ENCODE data around the gene KRTAP12-2.

KRTAP12-2 gene

GRCh38 chr21:44696572-44696971 is 29.8 kb upstream of the KRTAP12-2 start:
- Histone ChIP-seq H4K20me1 (ENCODE audit: insufficient read depth, low read length) (no peaks in the 10 kb centered on the region), H3K4me1 (ENCODE audit: low read length) (no peaks in the 10 kb centered on the region)

GRCh38 chr21:44695641-44696040 is 28.9 kb upstream of the KRTAP12-2 start:
- Histone ChIP-seq H3K9ac (ENCODE audit: low read length) (no peak overlapping the region), H3K79me2 (ENCODE audit: low read length) (no peaks in the 10 kb centered on the region), H3K4me3 (ENCODE audit: low read length) (no peak overlapping the region), H3K27ac (ENCODE audit: low read length) (no peak overlapping the region), H3K36me3 (replicated peaks; ENCODE audit: low read depth, low read length) (no peaks in the 10 kb centered on the region), H3K4me2 (ENCODE audit: low read length) (no peak overlapping the region), H3K4me1 (ENCODE audit: low read length) (no peaks in the 10 kb centered on the region), H4K20me1 (ENCODE audit: insufficient read depth, low read length) (no peaks in the 10 kb centered on the region), H3K27me3 (ENCODE audit: low read depth, low read length) (no peaks in the 10 kb centered on the region), H2AFZ (ENCODE audit: low read depth, low read length) (no peak overlapping the region), H3K9me3 (ENCODE audit: insufficient read depth, low read length) (no peaks in the 10 kb centered on the region)
- TF ChIP-seq EZH2phosphoT487 (IDR thresholded peaks at IDR 0.05; ENCODE audit: low read depth), result no peak

More at GRCh38 chr21:44696572-44696971, 29.8 kb upstream of the KRTAP12-2 start:
- Histone ChIP-seq H3K4me3 (ENCODE audit: low read length) (no peak overlapping the region), H3K36me3 (replicated peaks; ENCODE audit: low read depth, low read length) (no peaks in the 10 kb centered on the region), H3K9ac (ENCODE audit: low read length) (no peak overlapping the region), H3K27me3 (ENCODE audit: low read depth, low read length) (no peaks in the 10 kb centered on the region), H3K4me2 (ENCODE audit: low read length) (no peak overlapping the region), H3K9me3 (ENCODE audit: insufficient read depth, low read length) (no peaks in the 10 kb centered on the region), H2AFZ (ENCODE audit: low read depth, low read length) (no peak overlapping the region), H3K79me2 (ENCODE audit: low read length) (no peaks in the 10 kb centered on the region), H3K27ac (ENCODE audit: low read length) (no peak overlapping the region)
- TF ChIP-seq EZH2phosphoT487 (IDR thresholded peaks at IDR 0.05; ENCODE audit: low read depth) (no peak), CTCF (IDR thresholded peaks at IDR 0.05; ENCODE audit: low read depth, low read length) (no peak)

GRCh38 chr21:44695184-44695583 is 28.5 kb upstream of the KRTAP12-2 start:
- no peak for TF ChIP-seq CTCF (IDR thresholded peaks at IDR 0.05; ENCODE audit: low read depth, low read length)
- no peaks in the 10 kb centered on the region for H3K36me3 ChIP-seq (replicated peaks; ENCODE audit: low read depth, low read length)
- H4K20me1 ChIP-seq (ENCODE audit: insufficient read depth, low read length), result no peaks in the 10 kb centered on the region
- H3K4me2 ChIP-seq (ENCODE audit: low read length), result no peak overlapping the region
- no peak overlapping the region for H3K27ac ChIP-seq (ENCODE audit: low read length)
- H3K9me3 ChIP-seq (ENCODE audit: insufficient read depth, low read length), result no peaks in the 10 kb centered on the region
- no peaks in the 10 kb centered on the region for H3K4me1 ChIP-seq (ENCODE audit: low read length)
- no peak overlapping the region for H2AFZ ChIP-seq (ENCODE audit: low read depth, low read length)
- no peak overlapping the region for H3K4me3 ChIP-seq (ENCODE audit: low read length)
- no peak overlapping the region for H3K9ac ChIP-seq (ENCODE audit: low read length)
- H3K79me2 ChIP-seq (ENCODE audit: low read length), result no peaks in the 10 kb centered on the region
- H3K27me3 ChIP-seq (ENCODE audit: low read depth, low read length), result no peaks in the 10 kb centered on the region

GRCh38 chr21:44694776-44695175 is 28.0 kb upstream of the KRTAP12-2 start:
- Histone ChIP-seq H3K9me3 (ENCODE audit: insufficient read depth, low read length) (no peaks in the 10 kb centered on the region), H3K4me2 (ENCODE audit: low read length) (no peak overlapping the region), H4K20me1 (ENCODE audit: insufficient read depth, low read length) (no peaks in the 10 kb centered on the region), H2AFZ (ENCODE audit: low read depth, low read length) (no peak overlapping the region), H3K4me1 (ENCODE audit: low read length) (no peaks in the 10 kb centered on the region), H3K27me3 (ENCODE audit: low read depth, low read length) (no peaks in the 10 kb centered on the region), H3K9ac (ENCODE audit: low read length) (no peak overlapping the region), H3K27ac (ENCODE audit: low read length) (no peak overlapping the region), H3K79me2 (ENCODE audit: low read length) (no peaks in the 10 kb centered on the region), H3K36me3 (replicated peaks; ENCODE audit: low read depth, low read length) (no peaks in the 10 kb centered on the region), H3K4me3 (ENCODE audit: low read length) (no peak overlapping the region)
- TF ChIP-seq CTCF (IDR thresholded peaks at IDR 0.05; ENCODE audit: low read depth, low read length) (no peak), EZH2phosphoT487 (IDR thresholded peaks at IDR 0.05; ENCODE audit: low read depth) (no peak)

All from OCI-LY3 (cell line).